Measurements from ENCODE around the gene PSMB11.

- TF ChIP-seq CTCF (IDR thresholded peaks at IDR 0.05) = no peak
- TF ChIP-seq EZH2 (IDR thresholded peaks at IDR 0.05; ENCODE audit: borderline replicate concordance, insufficient read depth, low read depth, low read length, poor library complexity, severe bottlenecking) = no peak
Observed at GRCh38 chr14:23052182-23052623, 10.2 kb downstream of the PSMB11 start.
